Activated T-cell treated with anti-CD3 and anti-CD28 coated beads, Interleukin-2, amount 50 U/mL, for 72 hours (primary cell): Measurements from ENCODE around the gene SETX. TPM values are rescaled to one million over a fixed set of nuclear protein-coding genes. Genes with fewer than 3 reads are reported as not detected.

Source experiments
- ATAC-seq, 2 donors: fragments of 150-1000 bp; cut with Tn5 transposase; replicated peaks in 1 of 2; 2 replicates each; pipeline ENCODE4 v1.10.0; 2021; ENCODE audit warnings: moderate library complexity in 2 of 2, mild to moderate bottlenecking in 1 of 2
- DNase-seq, 2 donors: peaks; one replicate each; pipeline ENCODE4 v3.0.0; 2021 to 2022; ENCODE audit warnings: mixed read lengths in 1 of 2
- H3K27ac Mint-ChIP-seq: one replicate; pipeline ENCODE4 v1.8.0; 2022; ENCODE audit warnings: mild to moderate bottlenecking, moderate library complexity, mixed read lengths
- H3K27me3 Mint-ChIP-seq: one replicate; pipeline ENCODE4 v1.8.0; 2022; ENCODE audit warnings: low read depth, mixed read lengths
- H3K36me3 Mint-ChIP-seq, 2 donors: one replicate each; pipeline ENCODE4 v1.8.0; 2022; ENCODE audit warnings: mixed read lengths in 2 of 2, mild to moderate bottlenecking in 1 of 2; ENCODE audit not compliant: insufficient read depth in 2 of 2
- H3K4me1 Mint-ChIP-seq: one replicate; pipeline ENCODE4 v1.8.0; 2022; ENCODE audit warnings: low read depth, mixed read lengths
- H3K4me3 Mint-ChIP-seq, 2 donors: one replicate each; pipeline ENCODE4 v1.8.0; 2022; ENCODE audit warnings: mild to moderate bottlenecking in 2 of 2, mixed read lengths in 2 of 2, moderate library complexity in 2 of 2
- H3K9me3 Mint-ChIP-seq, 2 donors: one replicate each; pipeline ENCODE4 v1.8.0; 2022; ENCODE audit warnings: mixed read lengths in 2 of 2
- total RNA-seq, 2 donors: library from RNA; stranded (reverse); gene quantifications; one replicate each; pipeline ENCODE4 v1.2.3, GENCODE V29; 2022

SETX gene
- total RNA-seq, 2 donors from 2014 or later, result 53.7 to 55.9 TPM

DNA sequence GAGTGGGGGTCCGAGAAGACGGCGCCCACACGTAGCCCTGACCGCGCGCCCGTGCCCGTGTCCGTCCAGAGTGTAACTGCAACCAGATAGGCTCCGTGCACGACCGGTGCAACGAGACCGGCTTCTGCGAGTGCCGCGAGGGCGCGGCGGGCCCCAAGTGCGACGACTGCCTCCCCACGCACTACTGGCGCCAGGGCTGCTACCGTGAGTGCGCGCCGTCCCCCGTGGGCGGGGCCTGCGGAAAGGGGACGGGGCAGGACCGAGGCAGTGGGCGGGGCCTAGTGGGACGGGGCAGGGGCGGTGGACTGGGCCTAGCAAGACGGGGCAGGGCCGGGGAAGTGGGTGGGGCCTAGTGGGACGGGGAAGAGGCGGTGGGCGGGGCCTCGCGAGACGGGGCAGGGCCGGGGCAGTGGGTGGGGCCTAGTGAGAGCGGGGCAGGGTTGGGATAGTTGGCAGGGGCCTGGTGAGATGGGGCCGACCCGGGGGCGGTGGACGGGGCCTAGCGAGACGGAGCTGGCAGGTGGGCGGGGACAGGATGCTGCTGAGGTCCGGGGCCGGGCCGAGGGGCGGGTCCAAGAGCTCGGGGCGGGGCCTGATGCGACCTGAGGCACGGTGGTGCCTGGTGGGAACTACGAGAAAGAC, 113.8 kb downstream of the SETX start:
- H3K9me3 Mint-ChIP-seq, result no peaks in the 10 kb centered on the region
- H3K36me3 Mint-ChIP-seq, result peaks cover 0 to 2% of the 10 kb centered on the region in 2 donors
- DNase-seq (peak; percentile 100), ATAC-seq (peak; percentile 93)
- no peaks in the 10 kb centered on the region for H3K27me3 Mint-ChIP-seq
- H3K4me3 Mint-ChIP-seq, result peak overlapping the region; percentile 81 to 98
- peak overlapping the region; percentile 16 for H3K27ac Mint-ChIP-seq
- peaks cover 15% of the 10 kb centered on the region for H3K4me1 Mint-ChIP-seq

DNA sequence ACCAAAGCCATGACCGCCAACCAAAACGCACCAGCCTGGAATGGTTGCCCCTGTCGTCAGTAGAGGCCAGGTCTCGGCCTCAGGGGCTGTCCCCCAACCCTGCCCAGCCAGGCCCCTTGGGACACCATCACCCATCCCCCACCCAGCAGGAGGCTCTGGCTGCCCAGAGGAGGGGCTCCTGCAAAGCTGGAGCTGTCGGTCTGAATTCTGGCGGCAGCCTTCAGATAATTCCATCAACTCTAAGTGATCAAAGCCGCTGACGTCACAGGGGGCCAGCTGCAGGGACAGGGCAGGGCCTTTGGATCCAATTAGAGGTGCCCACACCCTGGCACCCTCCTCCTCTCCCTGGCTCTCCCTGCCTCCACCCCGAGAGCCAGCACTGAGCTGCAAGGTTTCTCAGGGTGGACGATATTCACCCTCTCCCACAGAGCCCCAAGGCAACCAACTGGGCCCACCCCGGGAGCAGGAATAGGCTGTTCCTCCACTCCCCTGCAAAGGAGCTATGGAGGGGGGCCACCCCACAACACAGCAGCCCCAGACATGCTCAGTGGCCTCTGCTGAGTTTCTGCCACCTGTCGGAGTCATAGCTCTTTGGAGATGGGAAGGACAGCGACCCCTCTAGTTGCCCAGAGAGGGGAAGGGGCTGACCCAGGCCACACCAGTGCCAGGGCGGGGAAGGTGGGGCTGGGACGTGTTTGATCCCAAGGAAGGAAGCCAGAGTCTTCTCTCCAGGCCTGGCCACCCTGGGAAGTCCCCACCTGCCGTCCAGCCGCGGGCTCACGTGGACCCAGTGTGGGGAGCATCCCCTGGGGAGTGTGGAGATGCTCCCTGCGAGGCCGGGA, 114.6 kb downstream of the SETX start:
- DNase-seq (no peak), ATAC-seq (no peak)
- peaks cover 18% of the 10 kb centered on the region for H3K4me1 Mint-ChIP-seq
- no peaks in the 10 kb centered on the region for H3K9me3 Mint-ChIP-seq
- H3K4me3 Mint-ChIP-seq, result peak overlapping the region; percentile 50 to 98
- no peaks in the 10 kb centered on the region for H3K27me3 Mint-ChIP-seq
- peaks cover 0 to 2% of the 10 kb centered on the region in 2 donors for H3K36me3 Mint-ChIP-seq
- H3K27ac Mint-ChIP-seq, result no peak overlapping the region

DNA sequence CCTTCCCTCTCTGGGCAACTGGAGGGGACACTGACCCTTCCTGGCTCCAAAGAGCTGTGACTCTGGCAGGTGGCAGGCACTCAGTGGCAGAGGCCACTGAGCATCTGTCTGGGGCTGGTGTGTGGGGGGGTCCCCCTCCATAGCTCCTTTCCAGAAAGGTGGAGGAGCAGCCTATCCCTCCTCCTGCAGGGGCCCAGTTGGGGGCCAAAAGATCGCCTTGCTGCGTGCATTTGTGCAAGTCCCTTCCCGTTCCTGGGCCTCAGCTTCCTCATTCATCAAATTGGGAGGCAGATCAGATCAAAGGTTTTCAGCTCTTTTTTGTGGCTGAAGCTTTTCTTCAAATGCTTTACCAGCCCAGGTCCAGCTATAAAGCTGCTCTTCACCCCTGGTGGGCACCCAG, 115.3 kb downstream of the SETX start:
- H3K27ac Mint-ChIP-seq, result no peak overlapping the region
- ATAC-seq, result no peak
- H3K36me3 Mint-ChIP-seq, result peaks cover 0 to 2% of the 10 kb centered on the region in 2 donors
- H3K4me3 Mint-ChIP-seq, result no peak overlapping the region
- H3K4me1 Mint-ChIP-seq, result peaks cover 18% of the 10 kb centered on the region
- H3K27me3 Mint-ChIP-seq, result no peaks in the 10 kb centered on the region
- no peaks in the 10 kb centered on the region for H3K9me3 Mint-ChIP-seq
- DNase-seq, result no peak

DNA sequence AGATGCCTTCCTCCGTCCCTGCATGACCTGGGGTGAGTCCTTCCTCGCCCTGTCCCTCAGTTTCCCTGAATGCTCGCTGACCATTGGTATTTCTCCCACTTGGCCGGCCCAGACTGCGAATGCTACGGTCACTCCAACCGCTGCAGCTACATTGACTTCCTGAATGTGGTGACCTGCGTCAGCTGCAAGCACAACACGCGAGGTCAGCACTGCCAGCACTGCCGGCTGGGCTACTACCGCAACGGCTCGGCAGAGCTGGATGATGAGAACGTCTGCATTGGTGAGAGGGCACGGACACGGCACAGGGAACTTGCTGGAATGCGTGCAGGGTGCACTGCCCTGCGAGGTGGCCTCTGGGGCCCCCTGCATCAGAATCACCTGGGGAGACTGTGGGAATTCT, 115.8 kb downstream of the SETX start:
- Mint-ChIP-seq H3K9me3 (no peaks in the 10 kb centered on the region), H3K36me3 (peaks cover 0 to 2% of the 10 kb centered on the region in 2 donors), H3K27me3 (no peaks in the 10 kb centered on the region), H3K27ac (no peak overlapping the region), H3K4me3 (no peak overlapping the region), H3K4me1 (peaks cover 18% of the 10 kb centered on the region)
- DNase-seq (no peak), ATAC-seq (no peak)

DNA sequence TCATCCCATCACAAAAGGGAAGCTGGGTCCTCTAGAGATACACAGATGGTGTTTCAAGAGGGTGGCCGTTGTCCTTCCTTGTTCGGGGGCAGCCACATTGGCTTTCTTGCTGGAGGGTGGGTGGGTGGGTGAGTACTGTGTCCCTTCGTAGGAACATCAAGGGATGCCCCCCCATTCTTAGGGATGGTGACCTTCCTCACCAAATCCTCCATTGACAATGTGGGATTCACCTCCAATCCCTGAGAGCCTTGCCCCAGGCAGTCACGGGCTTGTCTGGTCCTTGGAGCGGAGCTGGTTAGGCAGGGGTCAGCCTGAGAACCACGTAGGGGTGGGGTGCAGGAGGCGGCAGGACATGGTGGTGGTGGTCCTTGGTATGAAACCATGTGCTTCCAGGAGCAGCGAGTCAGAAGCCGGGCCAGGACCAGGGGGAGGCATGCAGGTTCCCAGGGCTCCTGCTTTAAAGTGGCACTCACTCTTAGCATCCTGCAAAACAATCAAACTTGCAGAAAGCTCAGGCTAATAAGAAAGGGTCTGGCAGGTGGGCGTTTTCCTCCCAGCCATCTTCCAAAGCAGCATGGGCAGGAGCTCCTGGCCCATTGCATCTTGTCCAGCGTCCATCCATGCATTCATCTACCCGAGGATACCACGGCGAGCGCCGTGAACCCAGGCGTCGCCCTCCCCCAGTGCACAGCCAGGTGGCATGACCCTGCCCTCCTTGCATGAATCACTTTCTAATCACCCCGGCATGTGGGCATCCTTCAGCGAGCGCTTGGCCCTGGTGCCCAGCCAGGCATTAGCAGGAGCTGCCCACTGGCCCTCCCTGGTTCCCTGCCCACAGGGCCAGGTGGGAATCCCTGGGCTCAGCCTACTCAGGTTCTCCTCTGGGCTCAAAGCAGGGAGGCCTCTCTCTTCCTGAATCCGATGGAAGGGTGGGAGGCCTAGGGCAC, 116.5 kb downstream of the SETX start:
- H3K4me3 Mint-ChIP-seq, result no peak overlapping the region
- no peaks in the 10 kb centered on the region for H3K27me3 Mint-ChIP-seq
- H3K9me3 Mint-ChIP-seq, result no peaks in the 10 kb centered on the region
- ATAC-seq (no peak), DNase-seq (no peak)
- no peak overlapping the region for H3K27ac Mint-ChIP-seq
- peaks cover 18% of the 10 kb centered on the region for H3K4me1 Mint-ChIP-seq
- H3K36me3 Mint-ChIP-seq, result peaks cover 0 to 2% of the 10 kb centered on the region in 2 donors

DNA sequence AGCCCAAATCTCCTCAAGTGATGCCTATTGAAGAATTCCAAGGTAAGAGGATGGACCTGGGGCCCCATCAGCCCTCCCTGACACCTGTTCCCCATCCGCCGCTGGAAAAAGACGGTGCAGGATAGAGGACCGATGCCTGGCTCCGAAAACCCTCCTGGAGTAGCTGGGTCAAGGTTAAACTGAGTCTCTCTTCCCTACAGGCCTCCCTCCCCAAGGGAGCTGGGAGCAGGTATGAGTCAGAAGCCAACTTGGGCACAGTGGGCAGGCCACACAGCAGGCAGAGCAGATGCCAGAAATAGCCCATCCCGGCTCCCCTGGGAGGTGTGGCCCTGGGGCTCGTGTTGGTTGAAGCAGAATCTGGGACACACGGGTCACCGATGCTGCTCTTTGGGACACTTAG, 117.3 kb downstream of the SETX start:
- Mint-ChIP-seq H3K4me3 (no peak overlapping the region), H3K4me1 (peaks cover 16% of the 10 kb centered on the region), H3K36me3 (peaks cover 0 to 2% of the 10 kb centered on the region in 2 donors), H3K9me3 (no peaks in the 10 kb centered on the region), H3K27me3 (no peaks in the 10 kb centered on the region), H3K27ac (no peak overlapping the region)
- no peak for ATAC-seq
- no peak for DNase-seq

DNA sequence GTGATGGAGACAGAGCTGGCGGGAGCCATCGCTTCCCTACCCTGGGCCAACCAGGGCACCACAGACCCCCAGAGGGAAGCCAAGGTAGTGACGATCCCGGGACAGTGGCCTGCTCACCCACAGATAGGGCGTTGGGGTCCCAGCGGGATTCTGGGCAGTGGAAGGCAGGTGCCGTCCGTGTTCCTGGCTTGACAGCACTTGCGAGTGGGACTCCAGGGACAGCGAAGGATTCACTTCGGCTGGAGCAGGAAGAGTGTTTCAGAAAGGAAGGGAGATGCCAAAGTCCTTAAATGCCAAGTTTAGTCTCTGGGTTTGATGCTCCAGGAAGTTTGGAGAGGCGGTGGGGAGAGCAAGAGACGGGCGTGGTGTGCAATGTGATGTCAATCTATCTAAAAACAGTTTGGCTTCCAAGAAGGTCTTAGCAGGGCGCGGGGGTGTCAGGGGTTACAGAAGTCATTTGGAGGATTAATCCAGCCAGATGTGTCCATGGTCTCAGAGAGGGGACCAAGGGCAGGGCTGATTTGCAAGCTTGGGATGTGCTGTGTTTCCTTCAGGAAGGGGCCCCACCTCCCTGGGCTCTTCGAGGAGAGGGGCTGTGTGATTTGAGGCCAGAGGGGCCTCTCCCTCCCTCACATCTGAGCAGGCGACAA, 118.0 kb downstream of the SETX start:
- no peaks in the 10 kb centered on the region for H3K27me3 Mint-ChIP-seq

DNA sequence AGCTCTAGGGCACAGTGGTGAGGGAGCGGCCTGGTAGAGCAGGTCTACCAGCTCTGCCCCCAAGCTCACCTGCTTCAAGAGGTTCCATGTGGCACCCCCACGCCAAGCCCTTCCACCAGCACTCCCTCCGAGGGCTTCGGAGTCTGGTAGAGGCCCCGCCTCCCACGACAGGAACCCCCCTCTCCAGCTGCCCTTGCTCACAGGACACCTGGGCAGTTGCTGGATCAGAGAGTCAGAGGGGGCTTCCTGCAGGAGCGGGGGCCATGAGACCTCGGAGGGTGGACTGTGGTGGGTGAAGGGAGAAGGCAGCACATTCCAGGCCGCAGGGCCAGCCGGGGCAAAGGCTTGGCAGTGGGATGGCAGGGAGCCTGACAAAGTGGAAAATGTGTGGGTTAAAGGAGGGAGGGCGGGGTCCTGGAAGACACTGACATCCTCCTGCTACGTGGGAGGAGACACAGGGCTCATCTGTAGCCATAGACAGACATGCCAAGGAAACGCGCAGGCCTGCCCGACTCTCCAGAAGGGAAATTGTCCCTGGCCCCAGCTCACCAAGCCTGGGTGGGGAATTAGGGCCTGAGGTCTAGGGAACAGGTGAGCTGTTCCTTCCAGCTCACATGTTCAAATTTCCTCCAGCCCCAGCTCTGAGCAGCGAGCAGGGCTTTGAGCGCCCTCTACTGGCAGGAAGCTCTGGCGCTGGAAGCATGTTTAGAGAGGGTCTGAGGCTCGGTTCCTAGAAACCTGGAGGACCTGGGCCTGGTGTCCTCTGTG, 118.7 kb downstream of the SETX start:
- DNase-seq, result peak; percentile 80 to 85
- Mint-ChIP-seq H3K4me1 (peaks cover 8% of the 10 kb centered on the region), H3K9me3 (no peaks in the 10 kb centered on the region), H3K4me3 (no peak overlapping the region), H3K27me3 (no peaks in the 10 kb centered on the region), H3K27ac (no peak overlapping the region), H3K36me3 (no peaks in the 10 kb centered on the region)
- ATAC-seq, result no peak

More for the DNA sequence above, 118.0 kb downstream of the SETX start:
- Mint-ChIP-seq H3K4me1 (peaks cover 12% of the 10 kb centered on the region), H3K9me3 (no peaks in the 10 kb centered on the region), H3K27ac (no peak overlapping the region), H3K4me3 (no peak overlapping the region), H3K36me3 (peaks cover 0 to 2% of the 10 kb centered on the region in 2 donors)
- ATAC-seq, result no peak
- no peak for DNase-seq

DNA sequence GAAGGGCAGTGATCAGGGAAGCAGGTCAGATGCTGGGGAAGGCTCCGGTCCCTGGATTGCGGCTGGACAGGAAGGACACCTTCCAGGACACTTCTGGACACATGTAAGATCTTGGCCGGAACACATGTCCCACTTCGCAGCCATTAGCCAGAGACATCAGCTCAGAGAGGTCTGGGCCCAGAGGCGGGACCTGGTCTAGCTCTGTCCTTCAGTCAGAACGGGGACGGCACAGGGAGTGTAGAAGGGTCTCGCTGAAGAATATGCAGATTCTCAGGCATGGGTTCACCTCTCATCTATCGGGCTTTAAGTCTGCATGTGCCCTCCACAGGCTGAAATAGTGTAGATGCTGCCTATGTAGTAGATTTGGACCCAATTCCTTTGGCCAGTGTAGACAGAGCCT, 119.7 kb downstream of the SETX start:
- Mint-ChIP-seq H3K4me1 (peaks cover 8% of the 10 kb centered on the region), H3K27ac (no peak overlapping the region), H3K9me3 (no peaks in the 10 kb centered on the region), H3K27me3 (no peaks in the 10 kb centered on the region), H3K36me3 (no peaks in the 10 kb centered on the region), H3K4me3 (no peak overlapping the region)
- no peak for DNase-seq
- no peak for ATAC-seq

DNA sequence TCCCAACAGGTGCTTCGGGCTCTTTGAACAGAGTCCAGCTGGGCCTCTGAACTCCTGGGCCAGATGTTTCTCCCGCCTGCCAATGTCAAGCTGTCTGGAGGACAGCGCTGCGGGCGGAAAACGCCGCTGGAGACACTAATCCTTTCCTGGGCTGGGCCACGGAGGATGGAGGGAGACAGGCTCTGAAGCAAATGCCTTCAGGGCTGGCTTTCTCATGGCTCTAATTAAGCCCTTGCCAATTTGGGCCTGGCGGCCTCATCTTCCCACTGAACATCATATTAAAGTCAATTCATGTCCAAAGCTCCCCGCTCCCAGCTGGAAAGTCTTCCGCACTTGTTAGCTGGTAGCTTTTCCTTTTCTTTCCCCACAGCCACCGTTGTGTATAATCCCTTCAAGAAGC, 120.3 kb downstream of the SETX start:
- ATAC-seq, result no peak
- H3K9me3 Mint-ChIP-seq, result no peaks in the 10 kb centered on the region
- no peaks in the 10 kb centered on the region for H3K27me3 Mint-ChIP-seq
- no peak overlapping the region for H3K4me3 Mint-ChIP-seq
- DNase-seq, result no peak
- no peaks in the 10 kb centered on the region for H3K36me3 Mint-ChIP-seq
- peaks cover 8% of the 10 kb centered on the region for H3K4me1 Mint-ChIP-seq
- no peak overlapping the region for H3K27ac Mint-ChIP-seq

DNA sequence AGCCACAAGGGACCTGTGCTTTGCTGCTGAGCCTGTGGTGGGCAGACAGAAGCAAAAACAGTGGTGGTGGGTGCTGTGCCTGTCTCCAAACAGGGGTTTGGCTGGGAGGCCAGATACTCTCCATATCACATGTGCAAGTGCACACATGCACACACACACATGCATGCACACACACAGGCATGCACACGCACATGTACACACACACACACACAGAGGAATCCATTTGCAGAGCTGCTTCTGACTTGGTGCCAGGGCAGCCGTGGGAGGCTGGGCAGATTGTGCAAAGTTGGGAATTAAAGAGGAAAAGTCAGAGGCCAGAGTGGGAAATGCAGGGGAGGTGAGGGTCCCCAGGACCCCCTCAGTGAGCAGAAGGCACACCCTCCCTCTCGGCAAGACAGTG, 121.6 kb downstream of the SETX start:
- Mint-ChIP-seq H3K4me3 (no peak overlapping the region), H3K27ac (no peak overlapping the region), H3K27me3 (no peaks in the 10 kb centered on the region), H3K4me1 (peaks cover 12% of the 10 kb centered on the region), H3K36me3 (no peaks in the 10 kb centered on the region), H3K9me3 (no peaks in the 10 kb centered on the region)
- DNase-seq, result no peak
- ATAC-seq, result no peak

DNA sequence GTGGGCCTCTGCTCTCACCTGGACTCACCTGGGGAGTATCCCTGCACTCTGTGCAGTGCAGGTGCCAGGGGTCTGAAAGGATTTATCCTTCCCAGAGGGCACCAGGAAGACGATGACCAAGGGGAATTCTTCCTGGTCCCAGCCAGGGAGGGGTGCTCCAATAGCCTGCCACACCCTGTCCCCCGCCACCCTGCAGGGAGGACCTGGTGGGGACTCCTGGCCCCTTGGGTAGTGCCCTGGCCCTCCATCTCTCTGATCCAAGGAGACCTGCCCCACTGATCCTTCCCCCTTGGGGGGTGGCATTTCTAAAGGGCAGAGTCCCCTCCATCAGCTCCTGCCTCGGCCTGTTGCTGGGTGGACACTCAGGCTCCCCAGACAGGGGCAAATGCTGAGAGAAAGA, 122.3 kb downstream of the SETX start:
- Mint-ChIP-seq H3K4me3 (no peak overlapping the region), H3K27me3 (no peaks in the 10 kb centered on the region), H3K27ac (no peak overlapping the region), H3K9me3 (no peaks in the 10 kb centered on the region), H3K36me3 (no peaks in the 10 kb centered on the region), H3K4me1 (peaks cover 13% of the 10 kb centered on the region)
- no peak for ATAC-seq
- DNase-seq, result no peak
